Panc1 (cell line): ENCODE measurements around the gene CNGA1. TPM values are rescaled to one million over a fixed set of nuclear protein-coding genes. Genes with fewer than 3 reads are reported as not detected.
"Not testable (repeated sequence)": the region's sequence is repeated elsewhere in the genome, so short reads cannot be mapped to it uniquely, and the experiment has no call there.

ENCODE experiments used
- ATAC-seq: fragments of 200-7000 bp; cut with Tn5 transposase; 2 replicates; pipeline ENCODE4 v1.9.1; 2020; ENCODE audit warnings: mild to moderate bottlenecking, moderate library complexity
- BruUV-seq: library from RNA; stranded (reverse); fragments of 400-500 nt; replicated peaks from 2 replicates; lab custom pipeline; 2021; lab: Mats Ljungman, UMichigan
- CTCF ChIA-PET: fragments of 300-600 bp; sonication (Branson Sonifier 250); formaldehyde crosslinking; loops from one replicate; lab custom pipeline; 2022; ENCODE audit warnings: antibody characterized with exemption; lab: Charles Lee
- POLR2A ChIA-PET: fragments of 300-600 bp; sonication (Branson Sonifier 250); formaldehyde crosslinking; loops from one replicate; lab custom pipeline; 2022; ENCODE audit warnings: antibody characterized with exemption; lab: Charles Lee
- DNase-seq: peaks from one replicate; pipeline ENCODE4 v3.0.0-alpha.2; 2010; ENCODE audit warnings: low read depth, low spot score
- H3K27ac ChIP-seq: 2 replicates; pipeline ENCODE4 v1.5.1; 2011; ENCODE audit warnings: mild to moderate bottlenecking, low read length, inconsistent platforms
- H3K27me3 ChIP-seq: fragments of 200-500 bp; sonication (Bioruptor generic); 2 replicates; pipeline ENCODE4 v1.6.0; 2014; ENCODE audit warnings: low read length, inconsistent platforms; ENCODE audit not compliant: control insufficient read depth, insufficient read depth
- H3K36me3 ChIP-seq: fragments of 200-500 bp; sonication (Bioruptor generic); 2 replicates; pipeline ENCODE4 v1.5.1; 2014; ENCODE audit warnings: inconsistent platforms, mild to moderate bottlenecking, low read length, moderate library complexity; ENCODE audit not compliant: control insufficient read depth, insufficient read depth
- H3K4me1 ChIP-seq: 2 replicates; pipeline ENCODE4 v1.5.1; 2011; ENCODE audit warnings: inconsistent platforms, mild to moderate bottlenecking, low read length, moderate library complexity; ENCODE audit not compliant: control insufficient read depth, insufficient read depth
- H3K4me3 ChIP-seq, 2 experiments: 2 replicates each; pipeline ENCODE4 v1.5.1; 2011 to 2012; ENCODE audit warnings: low read depth in 2 of 2, low read length in 2 of 2, mild to moderate bottlenecking in 2 of 2, inconsistent platforms in 1 of 2, moderate library complexity in 1 of 2
- H3K9me3 ChIP-seq: fragments of 200-500 bp; sonication (Bioruptor generic); 2 replicates; pipeline ENCODE4 v1.5.1; 2014; ENCODE audit warnings: low read depth, mild to moderate bottlenecking, inconsistent platforms, low read length, moderate library complexity; ENCODE audit not compliant: control insufficient read depth, insufficient read depth
- POLR2AphosphoS5 ChIP-seq: IDR thresholded peaks from 2 replicates; pipeline ENCODE4 v1.6.1; 2012; ENCODE audit warnings: mild to moderate bottlenecking, low read depth, low read length, moderate library complexity
- SIN3A ChIP-seq: IDR thresholded peaks from 2 replicates; pipeline ENCODE4 v1.6.1; 2012; ENCODE audit warnings: low read depth, mild to moderate bottlenecking, low read length, moderate library complexity, borderline replicate concordance; ENCODE audit not compliant: insufficient read depth
- TCF7L2 ChIP-seq: IDR thresholded peaks from 2 replicates; pipeline ENCODE4 v1.6.1; 2011; ENCODE audit warnings: mild to moderate bottlenecking, low read depth, low read length, inconsistent platforms
- in situ Hi-C: cut with HindIII; loops from 2 replicates; pipeline ENCODE4 v1.10.0; 2016; ENCODE audit warnings: low sequenced_read_pairs, low pct_unique_long_range_greater_than_20kb
- intact Hi-C: fragments of 100-400 bp; cut with micrococcal nuclease; formaldehyde crosslinking; loops from one replicate; pipeline ENCODE4 v1.10.0; 2022; ENCODE audit not compliant: unreplicated experiment
- total RNA-seq: library from RNA; stranded (reverse); gene quantifications from one replicate; pipeline ENCODE4 v1.2.1, GENCODE V29; 2021; ENCODE audit not compliant: unreplicated experiment
- TF ChIP-seq, protein P1 (sequence below), 2 experiments: IDR thresholded peaks; 2 replicates each; pipeline ENCODE4 v1.6.1; 2011 to 2012; ENCODE audit warnings: low read depth in 2 of 2, control low read depth in 1 of 2, low read length in 1 of 2, mild to moderate bottlenecking in 1 of 2, moderate library complexity in 1 of 2; ENCODE audit not compliant: insufficient read depth in 1 of 2
- TF ChIP-seq, protein P2 (sequence below): fragments of 450-650 bp; IDR thresholded peaks from 2 replicates; pipeline ENCODE4 v1.5.1; 2017; ENCODE audit warnings: mild to moderate bottlenecking

The CNGA1 gene
- total RNA-seq, 1 experiment from 2014 or later = 0.23 TPM

DNA sequence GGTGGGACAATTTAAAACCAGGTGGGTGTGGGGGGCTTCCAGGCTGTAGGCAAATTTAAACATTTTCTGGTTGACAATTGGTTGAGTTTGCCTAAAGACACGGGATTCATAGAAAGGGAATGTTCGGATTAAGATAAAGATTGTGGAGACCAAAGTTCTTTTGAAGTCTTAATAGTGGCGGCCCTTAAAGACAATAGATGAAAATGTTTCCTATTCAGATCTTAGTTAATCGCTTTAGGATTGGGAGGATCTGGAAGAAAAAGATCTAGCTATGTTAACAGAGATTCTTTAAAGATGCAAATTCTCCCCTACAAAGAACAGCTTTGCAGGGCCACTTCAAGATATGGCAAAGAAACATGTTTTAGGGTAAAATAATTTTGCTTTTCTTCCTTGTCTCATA is 4.8 kb downstream of the CNGA1 start:
- Histone ChIP-seq H3K36me3 (no peaks in the 10 kb centered on the region), H3K4me3 (no peak overlapping the region), H3K9me3 (0 out of 2 replicates have a peak, but pooled peaks cover 4% of the 10 kb centered on the region), H3K27me3 (no peaks in the 10 kb centered on the region), H3K4me1 (no peaks in the 10 kb centered on the region), H3K27ac (no peak overlapping the region)
- intact Hi-C loops = no loop called here
- no TSS peak for BruUV-seq
- in situ Hi-C loops = no loop called here
- DNase-seq = no peak
- ChIA-PET CTCF (no interaction called here), POLR2A (no interaction called here)
- ATAC-seq = no peak
- TF ChIP-seq POLR2AphosphoS5 (no peak), SIN3A (no peak), TCF7L2 (no peak)
- TF ChIP-seq, protein P1, sequence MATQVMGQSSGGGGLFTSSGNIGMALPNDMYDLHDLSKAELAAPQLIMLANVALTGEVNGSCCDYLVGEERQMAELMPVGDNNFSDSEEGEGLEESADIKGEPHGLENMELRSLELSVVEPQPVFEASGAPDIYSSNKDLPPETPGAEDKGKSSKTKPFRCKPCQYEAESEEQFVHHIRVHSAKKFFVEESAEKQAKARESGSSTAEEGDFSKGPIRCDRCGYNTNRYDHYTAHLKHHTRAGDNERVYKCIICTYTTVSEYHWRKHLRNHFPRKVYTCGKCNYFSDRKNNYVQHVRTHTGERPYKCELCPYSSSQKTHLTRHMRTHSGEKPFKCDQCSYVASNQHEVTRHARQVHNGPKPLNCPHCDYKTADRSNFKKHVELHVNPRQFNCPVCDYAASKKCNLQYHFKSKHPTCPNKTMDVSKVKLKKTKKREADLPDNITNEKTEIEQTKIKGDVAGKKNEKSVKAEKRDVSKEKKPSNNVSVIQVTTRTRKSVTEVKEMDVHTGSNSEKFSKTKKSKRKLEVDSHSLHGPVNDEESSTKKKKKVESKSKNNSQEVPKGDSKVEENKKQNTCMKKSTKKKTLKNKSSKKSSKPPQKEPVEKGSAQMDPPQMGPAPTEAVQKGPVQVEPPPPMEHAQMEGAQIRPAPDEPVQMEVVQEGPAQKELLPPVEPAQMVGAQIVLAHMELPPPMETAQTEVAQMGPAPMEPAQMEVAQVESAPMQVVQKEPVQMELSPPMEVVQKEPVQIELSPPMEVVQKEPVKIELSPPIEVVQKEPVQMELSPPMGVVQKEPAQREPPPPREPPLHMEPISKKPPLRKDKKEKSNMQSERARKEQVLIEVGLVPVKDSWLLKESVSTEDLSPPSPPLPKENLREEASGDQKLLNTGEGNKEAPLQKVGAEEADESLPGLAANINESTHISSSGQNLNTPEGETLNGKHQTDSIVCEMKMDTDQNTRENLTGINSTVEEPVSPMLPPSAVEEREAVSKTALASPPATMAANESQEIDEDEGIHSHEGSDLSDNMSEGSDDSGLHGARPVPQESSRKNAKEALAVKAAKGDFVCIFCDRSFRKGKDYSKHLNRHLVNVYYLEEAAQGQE (IDR thresholded peaks at IDR 0.05; ENCODE audit: insufficient read depth in 1 of 2, low read depth in 2 of 2, low read length in 1 of 2) = no peak
- TF ChIP-seq, protein P2, sequence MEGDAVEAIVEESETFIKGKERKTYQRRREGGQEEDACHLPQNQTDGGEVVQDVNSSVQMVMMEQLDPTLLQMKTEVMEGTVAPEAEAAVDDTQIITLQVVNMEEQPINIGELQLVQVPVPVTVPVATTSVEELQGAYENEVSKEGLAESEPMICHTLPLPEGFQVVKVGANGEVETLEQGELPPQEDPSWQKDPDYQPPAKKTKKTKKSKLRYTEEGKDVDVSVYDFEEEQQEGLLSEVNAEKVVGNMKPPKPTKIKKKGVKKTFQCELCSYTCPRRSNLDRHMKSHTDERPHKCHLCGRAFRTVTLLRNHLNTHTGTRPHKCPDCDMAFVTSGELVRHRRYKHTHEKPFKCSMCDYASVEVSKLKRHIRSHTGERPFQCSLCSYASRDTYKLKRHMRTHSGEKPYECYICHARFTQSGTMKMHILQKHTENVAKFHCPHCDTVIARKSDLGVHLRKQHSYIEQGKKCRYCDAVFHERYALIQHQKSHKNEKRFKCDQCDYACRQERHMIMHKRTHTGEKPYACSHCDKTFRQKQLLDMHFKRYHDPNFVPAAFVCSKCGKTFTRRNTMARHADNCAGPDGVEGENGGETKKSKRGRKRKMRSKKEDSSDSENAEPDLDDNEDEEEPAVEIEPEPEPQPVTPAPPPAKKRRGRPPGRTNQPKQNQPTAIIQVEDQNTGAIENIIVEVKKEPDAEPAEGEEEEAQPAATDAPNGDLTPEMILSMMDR = no peak

DNA sequence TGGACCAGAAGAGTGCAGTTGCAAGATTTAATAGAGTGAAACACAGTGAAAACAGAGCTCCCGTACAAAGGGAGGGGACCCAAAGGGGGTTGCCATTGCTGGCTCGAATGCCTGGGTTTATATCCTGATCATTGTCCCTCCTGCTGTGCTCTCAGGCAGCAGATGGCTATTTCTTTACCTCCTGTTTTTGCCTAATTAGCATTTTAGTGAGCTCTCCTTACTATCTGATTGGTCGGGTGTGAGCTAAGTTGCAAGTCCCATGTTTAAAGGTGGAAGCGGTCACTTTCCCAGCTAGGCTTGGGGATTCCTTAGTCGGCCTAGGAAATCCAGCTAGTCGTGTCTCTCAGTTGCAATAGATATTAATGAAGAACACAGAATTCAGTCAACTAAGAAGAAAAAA is 5.6 kb downstream of the CNGA1 start:
- ATAC-seq, DNase-seq, in situ Hi-C loops: not testable (repeated sequence)

DNA sequence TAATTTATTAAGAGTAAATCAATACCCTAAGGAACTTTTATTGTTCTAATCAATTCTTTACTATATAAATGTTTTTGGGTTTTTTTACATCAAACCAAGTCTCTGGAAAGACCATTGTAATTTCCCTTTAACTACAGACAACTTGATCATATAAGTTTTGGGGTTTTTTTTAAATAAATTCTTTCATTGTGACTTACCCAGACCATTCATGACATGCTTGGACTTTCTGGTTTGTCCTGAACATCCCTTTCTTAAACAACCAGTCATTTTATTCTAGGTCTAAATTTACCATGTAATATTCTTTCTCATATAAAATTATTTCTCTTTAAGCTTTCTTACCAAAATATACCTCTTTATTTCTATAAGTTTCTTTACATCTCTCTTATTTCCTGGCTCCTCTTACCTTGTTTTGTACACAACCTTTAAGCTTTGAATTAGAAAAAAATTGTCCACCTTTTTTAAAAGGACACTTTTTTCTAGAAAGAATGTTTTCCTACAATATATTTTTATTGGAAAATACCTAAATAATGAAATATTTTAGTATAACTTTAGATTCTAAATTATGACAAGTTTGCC is 8.4 kb downstream of the CNGA1 start:
- intact Hi-C loops (no loop called here), in situ Hi-C loops (no loop called here)
- Histone ChIP-seq H3K9me3 (0 out of 2 replicates have a peak, but pooled peaks cover 4% of the 10 kb centered on the region), H3K4me3 (no peak overlapping the region), H3K27me3 (no peaks in the 10 kb centered on the region), H3K36me3 (no peaks in the 10 kb centered on the region), H3K4me1 (no peaks in the 10 kb centered on the region), H3K27ac (no peak overlapping the region)
- CTCF ChIA-PET = no interaction called here
- DNase-seq = no peak
- BruUV-seq = no TSS peak
- no peak for TF ChIP-seq SIN3A
- TF ChIP-seq TCF7L2 = no peak
- TF ChIP-seq, protein P1 (IDR thresholded peaks at IDR 0.05; ENCODE audit: insufficient read depth in 1 of 2, low read depth in 2 of 2, low read length in 1 of 2) = no peak
- TF ChIP-seq, protein P2 = no peak
- no peak for TF ChIP-seq POLR2AphosphoS5
- POLR2A ChIA-PET = no interaction called here
- no peak for ATAC-seq

More for the DNA sequence above, 5.6 kb downstream of the CNGA1 start:
- H3K4me3 ChIP-seq, H3K9me3 ChIP-seq, H3K27me3 ChIP-seq, H3K27ac ChIP-seq, H3K4me1 ChIP-seq, CTCF ChIA-PET, POLR2A ChIA-PET, H3K36me3 ChIP-seq, intact Hi-C loops, BruUV-seq: not testable (repeated sequence)
